ENCODE data around the gene ZSCAN5C.
"Not testable (repeated sequence)": the region's sequence is repeated elsewhere in the genome, so short reads cannot be mapped to it uniquely, and the experiment has no call there.

- TF ChIP-seq CTCF (IDR thresholded peaks at IDR 0.05); EZH2 (IDR thresholded peaks at IDR 0.05; ENCODE audit: borderline replicate concordance, insufficient read depth, low read depth, low read length, poor library complexity, severe bottlenecking): not testable (repeated sequence)
These were observed 26.2 kb upstream of the ZSCAN5C start, which contains the start of gene GALP for GRCh38 chr19:56175861-56176307.

Measured in B cell (primary cell).